Renal cortical epithelial cell (primary cell): ENCODE measurements around the gene HHATL. TPM values are rescaled to one million over a fixed set of nuclear protein-coding genes. Genes with fewer than 3 reads are reported as not detected.

Experiments
- DNase-seq: peaks from one replicate; pipeline ENCODE4 v3.0.0-alpha.2; 2011; ENCODE audit warnings: low read depth
- total RNA-seq: library from RNA; depleted of rRNA; stranded (reverse); fragments of >200 nt; gene quantifications from 2 replicates; pipeline ENCODE4 v1.2.3, GENCODE V29; 2014

HHATL gene
- total RNA-seq, 1 donor from 2014 or later: not detected

GRCh38 chr3:42664438-42664803 is 38.2 kb downstream of the HHATL start:
- DNase-seq: no peak

- no peak for DNase-seq
Measured at GRCh38 chr3:42663581-42664437, 38.8 kb downstream of the HHATL start.

GRCh38 chr3:42662813-42663535 is 39.6 kb downstream of the HHATL start:
- no peak for DNase-seq

- DNase-seq: no peak
Measured at GRCh38 chr3:42662037-42662812, 40.4 kb downstream of the HHATL start.

- DNase-seq: no peak
Measured at GRCh38 chr3:42661593-42662022, 41.0 kb downstream of the HHATL start.

- no peak for DNase-seq
Measured at GRCh38 chr3:42660898-42661297, 41.7 kb downstream of the HHATL start.

GRCh38 chr3:42660131-42660715 is 42.4 kb downstream of the HHATL start:
- no peak for DNase-seq

- no peak for DNase-seq
Measured at GRCh38 chr3:42659451-42660130, 43.0 kb downstream of the HHATL start.

GRCh38 chr3:42658771-42659390 is 43.7 kb downstream of the HHATL start:
- no peak for DNase-seq

GRCh38 chr3:42658091-42658770 is 44.4 kb downstream of the HHATL start:
- DNase-seq: no peak

GRCh38 chr3:42657675-42658074 is 44.9 kb downstream of the HHATL start:
- DNase-seq: no peak

- DNase-seq: no peak
Measured at GRCh38 chr3:42656680-42657610, 45.7 kb downstream of the HHATL start.

GRCh38 chr3:42655980-42656679 is 46.5 kb downstream of the HHATL start:
- DNase-seq: peak; percentile 14

GRCh38 chr3:42655331-42655888 is 47.2 kb downstream of the HHATL start:
- DNase-seq: no peak

GRCh38 chr3:42654331-42655201 is 48.0 kb downstream of the HHATL start:
- DNase-seq: no peak

GRCh38 chr3:42653560-42654330 is 48.9 kb downstream of the HHATL start, which contains the start of gene ZBTB47:
Gene ZBTB47 (plus strand): TSS chr3:42653697. CDS start chr3:42658356, 4,659 bp downstream.
- DNase-seq: no peak

- DNase-seq: no peak
Measured at GRCh38 chr3:42653303-42653559, 49.4 kb downstream of the HHATL start.
